ENCODE measurements around the gene IP6K2.

- peak in 1 of 2 experiments; percentile 36; a peak in 3 of 4 replicates for TF ChIP-seq CTCF (conservative IDR thresholded peaks at IDR 0.05; ENCODE audit: low read depth in 2 of 2)
- TF ChIP-seq NANOG (IDR thresholded peaks at IDR 0.05; ENCODE audit: borderline replicate concordance) = no peak
- TF ChIP-seq ETS1 (IDR thresholded peaks at IDR 0.05) = no peak
- no peak for TF ChIP-seq JUNB (IDR thresholded peaks at IDR 0.05; ENCODE audit: unreplicated experiment)
- no peak for TF ChIP-seq ZNF331 (CRISPR knock-in tag; IDR thresholded peaks at IDR 0.05; ENCODE audit: low read depth)
- TF ChIP-seq POLR2AphosphoS5 (IDR thresholded peaks at IDR 0.05; ENCODE audit: low read depth) = no peak
- no peak for TF ChIP-seq EZH2 (IDR thresholded peaks at IDR 0.05; ENCODE audit: low read depth, unreplicated experiment)
- TF ChIP-seq CREB1 (CRISPR knock-in tag; IDR thresholded peaks at IDR 0.05; ENCODE audit: low read depth) = no peak
- no peak for TF ChIP-seq EZH2phosphoT487 (IDR thresholded peaks at IDR 0.05; ENCODE audit: unreplicated experiment)
- no peak for TF ChIP-seq REST (IDR thresholded peaks at IDR 0.05; ENCODE audit: unreplicated experiment)
These were observed 48.4 kb upstream of the IP6K2 start for GRCh38 chr3:48765376-48765775.

Data from GM23338 (cell line).